NCI-H748 treated with DMSO at 0.1 percent for 48 hours (cell line): ENCODE measurements around the gene CREBBP.
"Not testable (repeated sequence)": the region's sequence is repeated elsewhere in the genome, so short reads cannot be mapped to it uniquely, and the experiment has no call there.

Experiments
- DNase-seq: peaks from one replicate; lab custom pipeline; 2025; lab: John Stamatoyannopoulos, UW

The CREBBP gene

GRCh38 chr16:3880623-3881498 lies at the start of gene CREBBP:
Gene CREBBP (minus strand): TSS chr16:3880713. CDS start chr16:3879916, 797 bp downstream.
- DNase-seq, result peak; percentile 31

- DNase-seq, result not testable (repeated sequence)
Observed at GRCh38 chr16:3927147-3927546, 46.6 kb upstream of the CREBBP start.

DNA sequence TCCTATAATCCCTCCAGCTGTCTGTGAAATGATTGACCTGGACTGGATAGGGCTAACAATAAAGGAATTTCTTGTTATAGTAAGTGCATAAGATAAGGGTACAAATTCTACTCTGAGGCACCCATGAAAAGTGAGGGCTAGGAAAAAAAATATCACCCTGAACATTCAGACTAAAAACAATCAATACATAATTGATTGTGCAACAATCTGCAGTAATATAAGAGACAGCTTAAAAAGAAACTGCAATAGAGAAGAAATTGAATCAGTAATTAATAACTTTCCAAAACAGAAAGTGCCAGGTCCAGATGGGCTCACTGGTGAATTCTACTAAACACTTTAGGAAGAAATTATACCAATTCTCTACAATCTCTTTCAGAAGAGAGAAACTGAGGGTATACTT lies 44.2 kb upstream of the CREBBP start:
- DNase-seq, result no peak

- no peak for DNase-seq
Observed at GRCh38 chr16:3922241-3922640, 41.7 kb upstream of the CREBBP start.

DNA sequence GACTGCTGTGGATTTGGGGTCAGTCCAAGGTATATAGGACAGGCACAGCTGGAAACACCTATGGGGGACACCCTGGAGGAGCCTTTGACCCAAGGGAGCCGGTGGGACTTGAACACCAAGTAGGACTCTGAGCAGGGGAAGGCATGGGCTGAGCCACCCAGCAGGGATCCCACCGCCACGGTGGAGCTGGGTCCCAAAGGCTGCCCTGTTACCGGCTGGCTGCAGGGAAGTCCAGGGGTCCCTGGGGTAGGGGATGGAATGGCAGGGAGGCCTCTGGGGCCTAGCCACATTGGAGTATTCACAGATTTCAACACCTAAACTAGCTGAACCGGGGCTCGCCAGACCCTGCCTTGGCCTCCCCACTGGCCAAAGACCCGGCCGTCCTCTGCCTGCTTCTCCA lies 39.7 kb upstream of the CREBBP start:
- DNase-seq, result no peak

DNA sequence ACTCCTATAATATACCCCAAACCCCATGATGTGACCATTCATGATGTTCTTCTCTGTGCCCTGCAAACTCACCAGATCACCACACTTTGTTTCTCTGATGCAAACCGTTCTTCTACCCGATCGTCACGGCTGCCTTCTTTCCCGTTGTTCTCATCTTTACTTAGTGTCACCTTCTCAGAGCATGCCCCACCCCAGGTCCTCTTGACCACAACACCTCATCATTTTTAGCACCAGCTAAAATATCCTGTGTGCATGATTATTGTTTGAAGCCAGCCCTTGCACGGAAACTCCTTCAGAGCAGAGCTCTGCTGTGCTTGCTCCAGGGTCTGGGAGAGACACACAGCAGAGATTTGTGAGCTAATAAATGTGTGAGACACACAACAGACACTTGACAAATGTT lies 38.9 kb upstream of the CREBBP start:
- DNase-seq, result no peak

- no peak for DNase-seq
Observed at GRCh38 chr16:3915426-3916260, 35.1 kb upstream of the CREBBP start.

DNA sequence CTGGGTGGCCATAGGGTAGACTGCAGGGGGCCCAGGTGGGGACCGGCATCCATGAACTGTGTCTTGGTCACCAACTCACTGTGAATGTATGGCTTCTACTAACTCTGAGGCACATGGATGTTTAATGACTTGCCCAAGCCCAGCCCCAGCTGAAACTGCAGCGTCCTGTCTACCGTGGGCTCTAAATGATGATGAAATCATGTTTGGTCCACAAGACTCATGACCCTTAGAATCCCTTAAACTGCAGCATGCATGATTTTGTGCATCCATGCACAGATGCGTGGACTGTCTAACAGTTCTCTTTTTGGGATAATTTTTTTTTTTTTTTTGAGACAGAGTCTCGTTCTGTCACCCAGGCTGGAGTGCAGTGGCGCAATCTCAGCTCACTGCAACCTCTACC lies 32.4 kb upstream of the CREBBP start:
- DNase-seq, result no peak

GRCh38 chr16:3912373-3912772 lies 31.9 kb upstream of the CREBBP start:
- no peak for DNase-seq

GRCh38 chr16:3911741-3912140 lies 31.2 kb upstream of the CREBBP start:
- not testable (repeated sequence) for DNase-seq

- peak; percentile 3 for DNase-seq
Observed at GRCh38 chr16:3909791-3910583, 29.5 kb upstream of the CREBBP start.

- no peak for DNase-seq
Observed at GRCh38 chr16:3908951-3909437, 28.5 kb upstream of the CREBBP start.

DNA sequence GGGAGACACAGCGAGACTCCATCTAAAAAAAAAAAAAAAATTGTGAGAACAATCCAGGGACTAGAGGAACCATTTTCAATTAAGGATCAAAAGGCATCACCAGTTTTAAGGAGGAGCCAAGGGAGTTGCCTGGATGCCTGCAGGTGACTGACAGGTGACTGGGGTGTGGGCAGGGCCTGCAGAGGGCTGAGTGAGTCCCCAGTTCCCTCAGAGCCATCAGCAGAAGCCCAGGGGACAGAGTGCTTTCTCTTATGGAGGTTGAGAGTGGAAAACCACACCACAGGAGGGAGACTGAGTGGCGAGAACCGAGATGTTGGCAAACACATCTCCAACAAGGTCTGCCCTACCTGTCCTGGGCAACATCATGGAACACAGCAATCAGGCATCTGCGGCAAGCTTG lies 27.1 kb upstream of the CREBBP start:
- DNase-seq, result no peak

GRCh38 chr16:3906363-3906762 lies 25.9 kb upstream of the CREBBP start:
- DNase-seq, result no peak

- DNase-seq, result no peak
Observed at GRCh38 chr16:3904875-3905274, 24.4 kb upstream of the CREBBP start.

DNA sequence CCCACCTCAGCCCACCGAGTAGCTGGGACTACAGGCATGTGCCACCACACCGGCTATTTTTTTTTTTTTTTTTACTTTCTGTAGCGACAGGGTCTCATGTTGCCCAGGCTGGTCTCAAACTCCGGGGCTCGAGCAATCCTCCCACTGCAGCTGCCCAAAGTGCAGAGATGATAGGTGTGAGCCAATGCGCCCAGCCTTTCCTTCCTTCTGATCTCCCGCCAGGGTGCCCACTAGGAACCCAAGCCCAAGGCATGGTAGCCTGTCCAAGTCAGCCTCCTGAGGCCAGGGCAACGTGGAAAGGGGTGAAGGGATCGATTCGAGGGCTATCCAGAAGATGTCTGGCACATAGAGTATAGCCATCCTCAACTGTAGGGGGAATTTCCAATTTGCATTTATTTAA lies 9.6 kb upstream of the CREBBP start:
- DNase-seq, result no peak

- DNase-seq, result no peak
Observed at GRCh38 chr16:3889059-3889458, 8.5 kb upstream of the CREBBP start.

GRCh38 chr16:3885999-3886398 lies 5.5 kb upstream of the CREBBP start:
- not testable (repeated sequence) for DNase-seq

DNA sequence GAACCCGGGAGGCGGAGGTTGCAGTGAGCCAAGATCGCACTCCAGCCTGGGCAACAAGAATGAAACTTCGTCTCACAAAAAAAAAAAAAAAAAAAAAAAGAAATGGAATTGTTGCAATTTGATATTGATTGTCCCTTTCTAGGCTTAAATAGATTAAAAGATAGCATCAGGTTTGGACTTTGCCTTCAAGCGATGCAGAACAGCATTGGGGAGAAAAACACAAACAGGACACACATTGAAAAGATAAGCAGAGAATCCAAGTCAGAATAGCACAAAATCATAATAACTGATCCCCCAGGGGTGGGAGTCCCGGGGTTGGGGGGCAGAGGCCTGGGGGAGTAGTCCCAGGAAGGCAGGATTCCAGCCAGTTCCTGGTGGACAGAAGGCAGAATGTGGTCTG lies 3.9 kb upstream of the CREBBP start:
- no peak for DNase-seq

DNA sequence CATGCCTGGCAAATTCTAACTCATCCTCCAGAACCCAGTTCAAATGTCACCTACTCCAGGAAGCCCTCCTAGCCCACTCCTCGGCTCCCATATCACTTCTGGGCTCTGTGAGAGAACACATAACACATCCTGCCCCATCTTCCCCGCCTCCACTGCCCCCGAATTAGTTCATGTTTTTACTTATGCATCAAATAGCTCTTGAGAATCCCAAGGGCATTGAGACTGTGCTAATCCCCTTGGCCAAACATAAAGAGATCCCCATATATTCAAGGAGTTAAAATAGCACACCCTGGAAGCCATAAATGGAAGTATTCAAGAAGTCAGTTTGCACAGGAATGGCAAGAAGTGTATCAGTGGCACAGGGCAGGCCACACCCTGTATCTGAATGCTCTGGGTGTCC lies 2.0 kb upstream of the CREBBP start:
- DNase-seq, result no peak

DNA sequence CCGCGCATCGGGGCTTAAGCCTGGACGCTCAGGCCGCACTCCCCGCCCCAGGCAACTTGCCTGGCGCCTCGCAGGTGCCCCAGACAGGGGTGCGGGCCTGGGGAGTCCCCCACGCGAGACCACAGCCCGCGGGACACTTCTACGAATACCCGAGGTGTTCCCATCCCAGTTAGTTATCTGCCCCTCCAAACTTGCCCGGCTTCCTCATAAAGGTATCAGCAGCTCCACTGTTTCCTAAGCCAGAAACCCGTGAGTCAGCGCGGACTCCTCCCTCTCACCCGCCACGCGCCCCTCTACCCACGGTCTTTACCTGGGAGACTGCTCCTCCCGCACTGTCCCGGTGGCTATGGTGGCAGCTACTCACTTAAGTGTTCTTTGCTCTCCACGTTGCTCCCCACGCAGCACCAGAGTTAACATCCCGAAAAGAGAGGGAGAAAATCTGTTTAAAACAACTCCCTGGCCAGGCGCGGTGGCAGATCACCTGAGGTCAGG lies 1.0 kb upstream of the CREBBP start:
- no peak for DNase-seq
